GM12878 (cell line): Measurements from ENCODE around the gene TJAP1. TPM values are rescaled to one million over a fixed set of nuclear protein-coding genes. Genes with fewer than 3 reads are reported as not detected.

Experiments
- ATAC-seq: fragments of 200-7000 bp; cut with Tn5 transposase; 3 replicates; pipeline ENCODE4 v1.9.1; 2020; ENCODE audit warnings: mild to moderate bottlenecking, moderate library complexity
- BruUV-seq: library from RNA; stranded (reverse); fragments of 400-500 nt; replicated peaks from 2 replicates; lab custom pipeline; 2021; lab: Mats Ljungman, UMichigan
- CTCF ChIA-PET: fragments of 300-600 bp; sonication (Branson Sonifier 250); formaldehyde crosslinking; extraction: SDS; loops from one replicate; lab custom pipeline; 2021; ENCODE audit warnings: inconsistent platforms; lab: Yijun Ruan, JAX
- POLR2A ChIA-PET: fragments of 350-600 bp; formaldehyde crosslinking; extraction: SDS; loops from one replicate; lab custom pipeline; 2021; ENCODE audit warnings: inconsistent platforms; lab: Charles Lee
- RAD21 ChIA-PET: fragments of 300-600 bp; sonication (Branson Sonifier 250); formaldehyde crosslinking; loops from one replicate; lab custom pipeline; 2023; ENCODE audit warnings: antibody characterized with exemption; ENCODE audit not compliant: unreplicated experiment; lab: Charles Lee
- SMC1A ChIA-PET: fragments of 300-600 bp; sonication (Branson Sonifier 250); formaldehyde crosslinking; loops from one replicate; lab custom pipeline; 2023; ENCODE audit not compliant: unreplicated experiment, uncharacterized antibody; lab: Charles Lee
- DNase-seq: peaks from one replicate; pipeline ENCODE4 v3.0.0-alpha.2; 2011; ENCODE audit warnings: low read depth, low spot score
- FAIRE-seq: peaks from 3 replicates; lab custom pipeline; 2011; peaks lifted over from hg19 to GRCh38; lab: Jason Lieb, UNC
- H2AFZ ChIP-seq: 2 replicates; pipeline ENCODE4 v1.6.0; 2011; ENCODE audit warnings: low read depth, low read length, control low read depth; ENCODE audit not compliant: control insufficient read depth
- H3K27ac ChIP-seq: 2 replicates; pipeline ENCODE4 v1.5.1; 2011; ENCODE audit warnings: control low read depth; ENCODE audit not compliant: control insufficient read depth, insufficient read depth
- H3K27me3 ChIP-seq, 2 experiments: replicated peaks in 1 of 2; 2 replicates each; pipeline versions ENCODE4 v1.6.0 to v1.6.1; 2011; ENCODE audit warnings: low read length in 1 of 2; ENCODE audit not compliant: control insufficient read depth in 2 of 2, insufficient read depth in 2 of 2
- H3K36me3 ChIP-seq, 2 experiments: 2 replicates each; pipeline ENCODE4 v1.5.1; 2011; ENCODE audit warnings: low read length in 1 of 2; ENCODE audit not compliant: control insufficient read depth in 2 of 2, insufficient read depth in 2 of 2
- H3K4me1 ChIP-seq: 2 replicates; pipeline ENCODE4 v1.6.1; 2011; ENCODE audit warnings: mild to moderate bottlenecking, low read length, moderate library complexity, mixed read lengths; ENCODE audit not compliant: control insufficient read depth, insufficient read depth
- H3K4me2 ChIP-seq: 2 replicates; pipeline ENCODE4 v1.6.0; 2011; ENCODE audit warnings: control low read depth; ENCODE audit not compliant: control insufficient read depth, insufficient read depth
- H3K4me3 ChIP-seq: fragments of 200-600 bp; sonication (generic); 2 replicates; pipeline ENCODE4 v1.5.1; 2016
- H3K79me2 ChIP-seq: 2 replicates; pipeline ENCODE4 v1.6.0; 2011; ENCODE audit warnings: low read length; ENCODE audit not compliant: control insufficient read depth, insufficient read depth
- H3K9ac ChIP-seq: 2 replicates; pipeline ENCODE4 v1.8.0; 2011; ENCODE audit warnings: low read length, control low read depth, mixed read lengths; ENCODE audit not compliant: control insufficient read depth, insufficient read depth
- H3K9me3 ChIP-seq: replicated peaks from 3 replicates; pipeline ENCODE4 v1.5.1; 2011; ENCODE audit warnings: mild to moderate bottlenecking, low read length; ENCODE audit not compliant: control insufficient read depth, insufficient read depth
- H4K20me1 ChIP-seq: 2 replicates; pipeline ENCODE4 v1.6.0; 2011; ENCODE audit not compliant: control insufficient read depth, insufficient read depth
- BCLAF1 ChIP-seq: fragments of 450-650 bp; IDR thresholded peaks from 2 replicates; pipeline ENCODE4 v1.6.1; 2017; ENCODE audit warnings: antibody characterized with exemption, mild to moderate bottlenecking, moderate library complexity
- CUX1 ChIP-seq: IDR thresholded peaks from 2 replicates; pipeline ENCODE4 v1.6.1; 2012; ENCODE audit warnings: improper control_type of control experiment, low read depth, low read length; ENCODE audit not compliant: insufficient replicate concordance
- DPF2 ChIP-seq: fragments of 450-650 bp; IDR thresholded peaks from 2 replicates; pipeline ENCODE4 v1.6.1; 2017; ENCODE audit warnings: mild to moderate bottlenecking
- EP300 ChIP-seq, 2 experiments: fragments of 150-350 bp in 1 of 2; IDR thresholded peaks; 2 replicates each; pipeline ENCODE4 v1.6.1; 2011 to 2012; ENCODE audit warnings: low read depth in 2 of 2, low read length in 2 of 2, borderline replicate concordance in 1 of 2, improper control_type of control experiment in 1 of 2, inconsistent platforms in 1 of 2; ENCODE audit not compliant: control insufficient read depth in 1 of 2
- HDAC6 ChIP-seq: fragments of 200-600 bp; sonication (generic); IDR thresholded peaks from one replicate; pipeline ENCODE4 v1.8.0; 2017; ENCODE audit warnings: antibody characterized with exemption; ENCODE audit not compliant: unreplicated experiment
- MXI1 ChIP-seq: fragments of 150-350 bp; IDR thresholded peaks from 2 replicates; pipeline ENCODE4 v1.6.1; 2011; ENCODE audit warnings: low read depth, mild to moderate bottlenecking, inconsistent platforms, low read length, improper control_type of control experiment
- NRF1 ChIP-seq: conservative IDR thresholded peaks from 2 replicates; pipeline ENCODE4 v1.6.1; 2011; ENCODE audit warnings: mild to moderate bottlenecking, low read depth, low read length, improper control_type of control experiment
- PAX5 ChIP-seq: IDR thresholded peaks from 2 replicates; pipeline ENCODE4 v1.6.1; 2011; ENCODE audit warnings: low read depth, low read length, borderline replicate concordance
- SIN3A ChIP-seq: IDR thresholded peaks from 2 replicates; pipeline ENCODE4 v1.6.1; 2012; ENCODE audit warnings: low read depth, low read length, improper control_type of control experiment
- USF1 ChIP-seq: IDR thresholded peaks from 2 replicates; pipeline ENCODE4 v1.6.1; 2011; ENCODE audit warnings: borderline replicate concordance, low read depth, mild to moderate bottlenecking, moderate library complexity, mixed read lengths, low read length; ENCODE audit not compliant: insufficient read depth; ENCODE audit errors: extremely low read length
- WGBS: methylation state at CpG from one replicate; pipeline ENCODE4 v1.1.6; 2016; ENCODE audit warnings: low lambda C conversion rate; ENCODE audit not compliant: insufficient replicate concordance, insufficient coverage; ENCODE audit errors: missing lambda C conversion rate; 5-methylcytosine and 5-hydroxymethylcytosine counted together
- in situ Hi-C: fragments of 300-500 bp; cut with MboI; formaldehyde crosslinking; loops from 9 replicates; pipeline ENCODE4 v1.14.3; 2018; ENCODE audit warnings: mixed read lengths
- intact Hi-C: fragments of 100-400 bp; cut with micrococcal nuclease; formaldehyde crosslinking; loops from one replicate; pipeline ENCODE4 v1.14.2; 2022; ENCODE audit not compliant: unreplicated experiment
- polyA plus RNA-seq, 11 experiments: library from polyadenylated mRNA; depleted of rRNA in 4 of 11; unstranded in 6 of 11; stranded (reverse) in 5 of 11; fragments of >200 nt; fragmentation: Nextera tagmentation in 4 of 11; fragmentation: Illumina TruSeq in 1 of 11; extraction: Ambion mirVana in 4 of 11; extraction: Trizol in 1 of 11; gene quantifications; 1 replicate in 1 of 11; 2 replicates in 10 of 11; pipeline versions ENCODE4 v1.2.1 to v1.2.3, GENCODE V29; 2011 to 2016; ENCODE audit warnings: inconsistent platforms in 2 of 11, missing spikeins in 2 of 11, low read depth in 1 of 11
- total RNA-seq, 4 experiments: library from RNA; depleted of rRNA in 3 of 4; stranded (reverse); fragments of >200 nt in 3 of 4; fragmentation: Illumina TruSeq in 1 of 4; extraction: Trizol in 1 of 4; gene quantifications; 2 replicates each; pipeline versions ENCODE4 v1.2.1 to v1.2.3, GENCODE V29; 2013 to 2021

Gene TJAP1
- total and polyA plus RNA-seq, 10 of the 15 experiments (the other 5 are each of a cell fraction or from before 2014, with no cell fraction given) = 0.11 to 22.6 (median 12.8) TPM

- intact Hi-C loops = no loop called here
- Histone ChIP-seq H3K4me1 (no peaks in the 10 kb centered on the region), H3K4me3 (no peak overlapping the region), H3K9ac (no peak overlapping the region), H3K27ac (no peak overlapping the region), H3K9me3 (no peaks in the 10 kb centered on the region), H3K79me2 (no peaks in the 10 kb centered on the region), H3K4me2 (no peak overlapping the region), H3K36me3 (no peaks in the 10 kb centered on the region), H3K27me3 (peaks cover 0 to 2% of the 10 kb centered on the region in 2 experiments; a peak in 1 of 4 replicates), H2AFZ (no peak overlapping the region), H4K20me1 (no peaks in the 10 kb centered on the region)
- in situ Hi-C loops = no loop called here
- ChIA-PET SMC1A (no interaction called here), POLR2A (no interaction called here), CTCF (no interaction called here), RAD21 (interaction anchor here (1.4 kb wide), 1 partner anchor 33 kb away, joined by 3 read pairs; no protein-coding TSS in a partner anchor)
- WGBS = 57% methylated on average over 13 of the region's 13 CpGs
- DNase-seq = no peak
- FAIRE-seq = no peak
- no peak for ATAC-seq
- no TSS peak for BruUV-seq
- TF ChIP-seq BCLAF1 = no peak
- TF ChIP-seq CUX1 = no peak
- no peak for TF ChIP-seq SIN3A
- TF ChIP-seq MXI1 = no peak
- TF ChIP-seq EP300 (IDR thresholded peaks at IDR 0.05; ENCODE audit: borderline replicate concordance in 1 of 2, control insufficient read depth in 1 of 2, low read depth in 2 of 2, low read length in 2 of 2) = no peak
- TF ChIP-seq HDAC6 = no peak
- TF ChIP-seq USF1 = no peak
- TF ChIP-seq PAX5 = no peak
- no peak for TF ChIP-seq NRF1
- TF ChIP-seq DPF2 = no peak
Observed at GRCh38 chr6:43468748-43469681, 8.4 kb upstream of the TJAP1 start.
